Measurements from ENCODE around the gene CARD16.

DNA sequence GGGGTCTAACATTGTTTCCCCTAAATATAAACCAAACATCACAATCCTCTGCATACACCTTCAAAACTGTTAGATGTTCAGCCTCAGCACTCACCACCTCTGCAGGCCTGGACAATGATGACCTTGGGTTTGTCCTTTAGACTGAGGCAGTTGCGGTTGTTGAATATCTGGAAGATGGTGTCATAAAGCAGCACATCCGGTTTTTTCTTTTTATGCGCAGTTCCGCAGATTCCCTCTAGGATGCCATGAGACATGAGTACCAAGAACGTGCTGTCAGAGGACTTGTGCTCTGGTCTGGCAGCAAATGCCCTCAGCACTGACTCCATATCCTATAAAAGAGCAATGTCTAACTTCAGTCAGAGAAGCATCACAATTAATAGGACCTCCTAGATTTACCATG lies 45.0 kb downstream of the CARD16 start:
- no peak for TF ChIP-seq MEF2A (IDR thresholded peaks at IDR 0.05; ENCODE audit: borderline replicate concordance, low read depth)
- no peak for TF ChIP-seq YY1 (IDR thresholded peaks at IDR 0.05; ENCODE audit: low read depth)
- no peak for TF ChIP-seq CHD2 (IDR thresholded peaks at IDR 0.05; ENCODE audit: low read length, partially characterized antibody)
- TF ChIP-seq SMC3 (IDR thresholded peaks at IDR 0.05; ENCODE audit: low read depth, low read length): no peak
- TF ChIP-seq, protein P1, sequence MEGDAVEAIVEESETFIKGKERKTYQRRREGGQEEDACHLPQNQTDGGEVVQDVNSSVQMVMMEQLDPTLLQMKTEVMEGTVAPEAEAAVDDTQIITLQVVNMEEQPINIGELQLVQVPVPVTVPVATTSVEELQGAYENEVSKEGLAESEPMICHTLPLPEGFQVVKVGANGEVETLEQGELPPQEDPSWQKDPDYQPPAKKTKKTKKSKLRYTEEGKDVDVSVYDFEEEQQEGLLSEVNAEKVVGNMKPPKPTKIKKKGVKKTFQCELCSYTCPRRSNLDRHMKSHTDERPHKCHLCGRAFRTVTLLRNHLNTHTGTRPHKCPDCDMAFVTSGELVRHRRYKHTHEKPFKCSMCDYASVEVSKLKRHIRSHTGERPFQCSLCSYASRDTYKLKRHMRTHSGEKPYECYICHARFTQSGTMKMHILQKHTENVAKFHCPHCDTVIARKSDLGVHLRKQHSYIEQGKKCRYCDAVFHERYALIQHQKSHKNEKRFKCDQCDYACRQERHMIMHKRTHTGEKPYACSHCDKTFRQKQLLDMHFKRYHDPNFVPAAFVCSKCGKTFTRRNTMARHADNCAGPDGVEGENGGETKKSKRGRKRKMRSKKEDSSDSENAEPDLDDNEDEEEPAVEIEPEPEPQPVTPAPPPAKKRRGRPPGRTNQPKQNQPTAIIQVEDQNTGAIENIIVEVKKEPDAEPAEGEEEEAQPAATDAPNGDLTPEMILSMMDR (IDR thresholded peaks at IDR 0.05): peak; percentile 12; the same call in 1 of the 2 replicates
- no peak for TF ChIP-seq RCOR1 (IDR thresholded peaks at IDR 0.05; ENCODE audit: low read length)
- no peak for TF ChIP-seq EP300 (IDR thresholded peaks at IDR 0.05; ENCODE audit: borderline replicate concordance in 1 of 2, low read depth in 1 of 2, low read length in 1 of 2)
- TF ChIP-seq, protein P2, sequence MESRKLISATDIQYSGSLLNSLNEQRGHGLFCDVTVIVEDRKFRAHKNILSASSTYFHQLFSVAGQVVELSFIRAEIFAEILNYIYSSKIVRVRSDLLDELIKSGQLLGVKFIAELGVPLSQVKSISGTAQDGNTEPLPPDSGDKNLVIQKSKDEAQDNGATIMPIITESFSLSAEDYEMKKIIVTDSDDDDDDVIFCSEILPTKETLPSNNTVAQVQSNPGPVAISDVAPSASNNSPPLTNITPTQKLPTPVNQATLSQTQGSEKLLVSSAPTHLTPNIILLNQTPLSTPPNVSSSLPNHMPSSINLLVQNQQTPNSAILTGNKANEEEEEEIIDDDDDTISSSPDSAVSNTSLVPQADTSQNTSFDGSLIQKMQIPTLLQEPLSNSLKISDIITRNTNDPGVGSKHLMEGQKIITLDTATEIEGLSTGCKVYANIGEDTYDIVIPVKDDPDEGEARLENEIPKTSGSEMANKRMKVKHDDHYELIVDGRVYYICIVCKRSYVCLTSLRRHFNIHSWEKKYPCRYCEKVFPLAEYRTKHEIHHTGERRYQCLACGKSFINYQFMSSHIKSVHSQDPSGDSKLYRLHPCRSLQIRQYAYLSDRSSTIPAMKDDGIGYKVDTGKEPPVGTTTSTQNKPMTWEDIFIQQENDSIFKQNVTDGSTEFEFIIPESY (IDR thresholded peaks at IDR 0.05; ENCODE audit: borderline replicate concordance, low read depth): no peak
- no peak for TF ChIP-seq FOXM1 (IDR thresholded peaks at IDR 0.05; ENCODE audit: low read depth)
- no peak for TF ChIP-seq TCF12 (IDR thresholded peaks at IDR 0.05)

Measured in SK-N-SH (cell line).